NCI-H2029 (cell line): ENCODE results near the gene ADAMTS20.

ENCODE experiments used
- DNase-seq: peaks from one replicate; lab custom pipeline; 2025; lab: John Stamatoyannopoulos, UW

The ADAMTS20 gene

GRCh38 chr12:43310596-43310995 is 241.4 kb downstream of the ADAMTS20 start:
- DNase-seq, result no peak

- DNase-seq, result no peak
Measured at GRCh38 chr12:43309959-43310358, 242.0 kb downstream of the ADAMTS20 start.

GRCh38 chr12:43308776-43309175 is 243.2 kb downstream of the ADAMTS20 start:
- no peak for DNase-seq

- no peak for DNase-seq
Measured at GRCh38 chr12:43307126-43307525, 244.9 kb downstream of the ADAMTS20 start.

DNA sequence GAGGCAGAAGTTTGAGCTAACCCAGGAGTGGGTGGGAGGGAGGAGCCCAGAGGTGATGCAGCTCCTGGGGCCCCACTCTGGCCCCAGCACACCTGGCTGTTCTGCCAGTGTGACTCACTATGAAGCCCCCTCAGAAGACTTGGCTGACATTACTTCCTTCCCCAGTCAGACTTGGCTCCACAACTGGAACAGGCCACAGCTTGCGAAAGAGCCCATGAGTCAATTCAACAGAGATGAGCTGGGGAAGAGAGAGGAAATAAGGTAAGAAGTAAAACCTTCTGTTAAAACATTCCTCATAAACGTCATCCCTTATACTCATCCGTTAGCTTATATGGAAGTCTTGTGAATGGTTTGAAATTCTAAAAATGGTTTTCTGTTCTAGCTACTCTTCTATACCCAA is 245.9 kb downstream of the ADAMTS20 start:
- DNase-seq, result no peak

DNA sequence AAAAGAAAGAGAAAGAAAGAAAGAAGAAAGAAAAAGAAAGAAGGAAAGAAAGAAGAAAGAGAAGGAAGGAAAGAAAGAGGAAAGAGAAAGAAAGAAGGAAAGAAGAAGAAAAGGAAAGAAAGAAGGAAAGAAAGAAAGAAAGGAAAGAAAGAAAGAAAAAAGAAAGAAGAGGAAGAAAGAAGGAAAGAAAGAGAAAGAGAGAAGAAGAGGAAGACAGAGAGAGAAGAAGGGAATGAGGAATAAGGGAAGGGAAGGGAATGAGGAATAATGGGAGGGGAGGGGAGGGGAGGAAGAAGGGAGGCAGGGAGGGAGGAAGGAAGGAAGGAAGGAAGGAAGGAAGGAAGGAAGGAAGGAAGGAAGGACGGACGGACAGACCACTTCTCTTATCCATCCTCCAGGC is 246.9 kb downstream of the ADAMTS20 start:
- DNase-seq, result no peak
